ENCODE results near the gene SEC23B.

DNA sequence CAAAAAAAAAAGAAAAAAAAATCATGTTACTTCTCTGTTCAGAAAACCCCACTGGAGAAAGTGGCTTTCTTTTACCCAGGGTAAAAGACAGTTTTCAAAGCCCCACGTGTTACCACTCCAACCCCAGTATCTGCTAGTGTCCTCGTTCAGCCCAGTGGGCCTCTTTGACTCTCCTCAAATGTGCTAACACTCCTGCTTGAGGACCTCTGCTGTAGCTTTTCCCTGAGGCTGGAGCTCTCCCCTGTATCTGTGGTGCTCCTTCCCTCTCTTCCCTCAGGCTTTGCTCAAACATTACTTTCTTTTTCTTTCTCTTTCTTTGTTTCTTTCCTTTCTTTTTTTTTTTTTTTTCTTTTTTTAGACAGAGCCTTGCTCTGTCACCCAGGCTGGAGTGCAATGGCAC is 15.3 kb downstream of the SEC23B start:
- TF ChIP-seq, protein P1, sequence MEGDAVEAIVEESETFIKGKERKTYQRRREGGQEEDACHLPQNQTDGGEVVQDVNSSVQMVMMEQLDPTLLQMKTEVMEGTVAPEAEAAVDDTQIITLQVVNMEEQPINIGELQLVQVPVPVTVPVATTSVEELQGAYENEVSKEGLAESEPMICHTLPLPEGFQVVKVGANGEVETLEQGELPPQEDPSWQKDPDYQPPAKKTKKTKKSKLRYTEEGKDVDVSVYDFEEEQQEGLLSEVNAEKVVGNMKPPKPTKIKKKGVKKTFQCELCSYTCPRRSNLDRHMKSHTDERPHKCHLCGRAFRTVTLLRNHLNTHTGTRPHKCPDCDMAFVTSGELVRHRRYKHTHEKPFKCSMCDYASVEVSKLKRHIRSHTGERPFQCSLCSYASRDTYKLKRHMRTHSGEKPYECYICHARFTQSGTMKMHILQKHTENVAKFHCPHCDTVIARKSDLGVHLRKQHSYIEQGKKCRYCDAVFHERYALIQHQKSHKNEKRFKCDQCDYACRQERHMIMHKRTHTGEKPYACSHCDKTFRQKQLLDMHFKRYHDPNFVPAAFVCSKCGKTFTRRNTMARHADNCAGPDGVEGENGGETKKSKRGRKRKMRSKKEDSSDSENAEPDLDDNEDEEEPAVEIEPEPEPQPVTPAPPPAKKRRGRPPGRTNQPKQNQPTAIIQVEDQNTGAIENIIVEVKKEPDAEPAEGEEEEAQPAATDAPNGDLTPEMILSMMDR (IDR thresholded peaks at IDR 0.05 in 8 of 11, conservative IDR thresholded peaks at IDR 0.05 in 3 of 11): no peak
- TF ChIP-seq POLR2A (IDR thresholded peaks at IDR 0.05): no peak
